Daoy (cell line): ENCODE results near the gene PGLYRP2. TPM values are rescaled to one million over a fixed set of nuclear protein-coding genes. Genes with fewer than 3 reads are reported as not detected.

Experiments
- DNase-seq: peaks from one replicate; pipeline ENCODE4 v3.0.0-alpha.2; 2015; ENCODE audit warnings: low read depth
- total RNA-seq: library from RNA; depleted of rRNA; stranded (reverse); fragments of >200 nt; shearing (Covaris generic); gene quantifications from 2 replicates; pipeline ENCODE4 v1.2.3, GENCODE V29; 2014

PGLYRP2 gene
- total RNA-seq, 1 experiment from 2014 or later, result 0.17 TPM

- DNase-seq, result no peak
Measured at GRCh38 chr19:15456871-15457700, 22.2 kb downstream of the PGLYRP2 start.

GRCh38 chr19:15456441-15456840 is 22.9 kb downstream of the PGLYRP2 start:
- no peak for DNase-seq

GRCh38 chr19:15455996-15456395 is 23.3 kb downstream of the PGLYRP2 start:
- DNase-seq, result no peak

- DNase-seq, result no peak
Measured at GRCh38 chr19:15453906-15454860, 25.1 kb downstream of the PGLYRP2 start.

GRCh38 chr19:15453091-15453578 is 26.2 kb downstream of the PGLYRP2 start:
- DNase-seq, result no peak

GRCh38 chr19:15452111-15453047 is 26.9 kb downstream of the PGLYRP2 start:
- peak; percentile 89 for DNase-seq

- no peak for DNase-seq
Measured at GRCh38 chr19:15450528-15450890, 28.8 kb downstream of the PGLYRP2 start.

- DNase-seq, result peak; percentile 87
Measured at GRCh38 chr19:15449620-15450527, 29.4 kb downstream of the PGLYRP2 start, which contains the start of gene WIZ. WIZ (minus strand) TSS chr19:15449956; CDS start chr19:15448307, 1,649 bp downstream.

- DNase-seq, result no peak
Measured at GRCh38 chr19:15448778-15449619, 30.3 kb downstream of the PGLYRP2 start.

- no peak for DNase-seq
Measured at GRCh38 chr19:15448044-15448777, 31.1 kb downstream of the PGLYRP2 start.

GRCh38 chr19:15447057-15447456 is 32.2 kb downstream of the PGLYRP2 start:
- DNase-seq, result no peak

- no peak for DNase-seq
Measured at GRCh38 chr19:15445807-15446376, 33.4 kb downstream of the PGLYRP2 start.

GRCh38 chr19:15445227-15445605 is 34.1 kb downstream of the PGLYRP2 start:
- DNase-seq, result no peak

- no peak for DNase-seq
Measured at GRCh38 chr19:15444505-15445226, 34.6 kb downstream of the PGLYRP2 start.

GRCh38 chr19:15443838-15444237 is 35.5 kb downstream of the PGLYRP2 start:
- no peak for DNase-seq

GRCh38 chr19:15443325-15443724 is 36.0 kb downstream of the PGLYRP2 start:
- DNase-seq, result no peak

- DNase-seq, result no peak
Measured at GRCh38 chr19:15442142-15442920, 37.0 kb downstream of the PGLYRP2 start.
